ENCODE measurements around the gene RCBTB1. TPM values are rescaled to one million over a fixed set of nuclear protein-coding genes. Genes with fewer than 3 reads are reported as not detected.

RCBTB1 gene
- total RNA-seq, 1 donor from 2014 or later, result 10.1 TPM

DNA sequence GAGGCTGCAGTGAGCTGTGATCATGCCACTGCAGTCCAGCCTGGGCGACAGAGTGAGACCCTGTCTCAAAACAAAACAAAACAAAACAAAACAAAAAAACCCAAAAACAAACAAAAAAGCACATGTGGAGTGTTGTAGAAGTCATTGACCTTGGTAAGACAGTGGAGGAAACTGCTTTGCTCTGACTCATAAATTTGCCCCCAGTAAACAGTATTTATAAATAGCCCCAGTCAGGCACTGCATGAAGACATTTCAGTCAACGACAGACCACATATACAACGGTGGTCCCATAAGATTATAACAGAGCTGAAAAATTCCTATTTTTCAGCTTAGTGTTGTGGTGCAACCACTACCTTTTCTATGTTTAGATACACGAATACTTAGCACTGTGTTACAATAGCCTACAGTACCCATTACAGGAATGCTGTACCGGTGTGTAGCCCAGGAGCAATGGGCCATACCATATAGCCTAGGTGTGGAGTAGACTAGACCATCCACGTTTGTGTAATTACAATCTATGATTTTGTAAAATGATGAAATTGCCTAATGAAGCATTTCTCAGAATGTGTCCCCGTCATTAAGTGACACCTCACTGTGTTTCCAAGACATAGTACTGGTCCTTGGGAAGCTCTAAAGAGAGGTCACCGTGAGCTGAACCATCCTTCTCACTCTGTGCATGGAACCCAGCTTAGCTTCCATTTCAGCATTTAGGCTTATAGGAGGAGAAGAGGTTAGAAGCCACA, 44.0 kb upstream of the RCBTB1 start:
- Histone ChIP-seq H3K36me3 (no peaks in the 10 kb centered on the region), H3K9me3 (no peaks in the 10 kb centered on the region), H3K4me1 (peaks cover 9% of the 10 kb centered on the region), H3K4me3 (peak overlapping the region in 1 of 2 donors; percentile 21), H3K27ac (no peak overlapping the region), H3K27me3 (no peaks in the 10 kb centered on the region)
- intact Hi-C loops (cut with DNase I), result no loop called here
- DNase-seq (ENCODE audit: extremely low spot score in 2 of 2), result no peak
- TF ChIP-seq POLR2AphosphoS5 (IDR thresholded peaks at IDR 0.05; ENCODE audit: insufficient read depth in 1 of 2, low read depth in 1 of 2) (no peak), POLR2A (IDR thresholded peaks at IDR 0.05) (no peak)
- TF ChIP-seq, protein P1, sequence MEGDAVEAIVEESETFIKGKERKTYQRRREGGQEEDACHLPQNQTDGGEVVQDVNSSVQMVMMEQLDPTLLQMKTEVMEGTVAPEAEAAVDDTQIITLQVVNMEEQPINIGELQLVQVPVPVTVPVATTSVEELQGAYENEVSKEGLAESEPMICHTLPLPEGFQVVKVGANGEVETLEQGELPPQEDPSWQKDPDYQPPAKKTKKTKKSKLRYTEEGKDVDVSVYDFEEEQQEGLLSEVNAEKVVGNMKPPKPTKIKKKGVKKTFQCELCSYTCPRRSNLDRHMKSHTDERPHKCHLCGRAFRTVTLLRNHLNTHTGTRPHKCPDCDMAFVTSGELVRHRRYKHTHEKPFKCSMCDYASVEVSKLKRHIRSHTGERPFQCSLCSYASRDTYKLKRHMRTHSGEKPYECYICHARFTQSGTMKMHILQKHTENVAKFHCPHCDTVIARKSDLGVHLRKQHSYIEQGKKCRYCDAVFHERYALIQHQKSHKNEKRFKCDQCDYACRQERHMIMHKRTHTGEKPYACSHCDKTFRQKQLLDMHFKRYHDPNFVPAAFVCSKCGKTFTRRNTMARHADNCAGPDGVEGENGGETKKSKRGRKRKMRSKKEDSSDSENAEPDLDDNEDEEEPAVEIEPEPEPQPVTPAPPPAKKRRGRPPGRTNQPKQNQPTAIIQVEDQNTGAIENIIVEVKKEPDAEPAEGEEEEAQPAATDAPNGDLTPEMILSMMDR (IDR thresholded peaks at IDR 0.05), result no peak

DNA sequence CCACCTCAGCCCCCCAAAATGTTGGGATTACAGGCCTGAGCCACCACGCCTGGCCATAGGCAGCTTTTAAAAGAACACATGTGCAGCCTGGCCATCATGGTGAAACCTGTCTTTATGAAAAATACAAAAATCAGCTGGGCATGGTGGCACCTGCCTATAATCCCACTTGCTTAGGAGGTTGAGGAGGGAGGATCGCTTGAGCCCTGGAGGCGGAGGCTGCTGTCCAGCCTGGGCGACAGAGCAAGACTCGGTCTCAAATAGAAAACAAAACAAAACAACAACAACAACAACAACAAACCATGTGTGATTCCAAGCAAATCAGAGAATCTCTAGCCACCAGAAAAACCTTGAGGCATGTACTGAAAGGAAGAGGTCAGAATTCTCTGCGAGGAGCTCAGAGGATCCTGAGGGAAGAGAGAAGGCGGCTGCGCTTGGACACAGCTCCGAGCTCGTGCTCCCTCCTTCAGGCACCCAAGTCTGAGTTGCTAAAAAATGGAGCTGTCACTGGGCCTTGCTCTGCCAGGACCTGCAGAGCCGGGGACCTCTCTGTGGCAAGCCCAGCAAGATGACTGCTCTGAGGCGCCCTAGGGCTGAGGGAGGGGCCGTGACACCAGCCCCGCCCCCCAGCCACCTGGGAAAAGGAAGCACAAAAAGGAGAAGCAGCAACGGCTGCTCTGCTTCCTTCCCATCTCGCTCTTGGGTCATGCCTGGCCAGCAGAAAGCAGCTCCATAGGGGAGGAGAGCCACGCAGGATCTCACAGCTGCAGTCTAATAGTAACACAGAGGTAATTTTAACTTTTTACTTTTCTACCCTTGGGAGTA, 42.7 kb upstream of the RCBTB1 start, which contains the start of gene ARL11:
Gene ARL11, plus strand, starts transcription at position 677 of the 822 bp plus-strand sequence. CDS start 1,941 bp downstream, outside the sequence.
- Histone ChIP-seq H3K36me3 (no peaks in the 10 kb centered on the region), H3K27ac (no peak within 1 kb of the TSS)
- DNase-seq (ENCODE audit: extremely low spot score in 2 of 2), result no peak

DNA sequence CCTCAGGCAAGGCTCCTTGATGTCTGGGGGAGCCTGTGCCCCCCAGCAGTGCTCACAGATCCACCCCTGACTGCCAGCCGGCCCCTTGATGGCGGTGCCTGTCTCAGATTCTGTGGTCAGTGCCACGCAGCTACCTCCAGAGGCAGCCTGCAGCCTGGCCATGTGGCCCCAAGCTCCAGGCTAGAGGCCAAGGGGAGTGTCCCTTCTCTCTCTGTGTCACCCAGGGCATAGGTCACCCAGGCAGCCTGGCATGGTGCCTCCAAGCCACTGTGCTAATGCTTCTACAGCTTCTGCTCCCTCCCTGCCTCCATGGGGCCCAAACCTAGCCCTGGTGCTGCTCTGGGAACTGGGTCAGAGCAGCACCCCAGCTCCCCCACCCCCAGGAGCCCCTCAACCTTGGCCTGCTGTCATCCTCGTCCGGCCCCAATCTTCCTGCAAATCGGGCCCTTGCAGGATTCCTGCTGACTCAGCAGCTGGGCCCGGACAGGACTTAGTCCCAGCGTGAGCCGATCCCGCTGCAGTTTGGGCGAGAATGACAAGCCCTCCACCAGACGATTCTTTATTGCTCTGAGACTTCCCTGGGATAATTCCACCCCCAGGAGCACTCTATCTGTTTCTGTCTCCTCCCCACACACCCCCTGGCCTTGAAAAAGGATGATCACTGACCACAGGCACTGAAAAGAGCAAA, 40.2 kb upstream of the RCBTB1 start:
- intact Hi-C loops (cut with DNase I), result no loop called here
- peaks cover 9% of the 10 kb centered on the region for H3K4me1 ChIP-seq
- H3K36me3 ChIP-seq, result no peaks in the 10 kb centered on the region
- no peak for DNase-seq (ENCODE audit: extremely low spot score in 2 of 2)
- H3K27ac ChIP-seq, result peak overlapping the region; percentile 62
- H3K9me3 ChIP-seq, result no peaks in the 10 kb centered on the region
- no peak for TF ChIP-seq POLR2A (IDR thresholded peaks at IDR 0.05)
- TF ChIP-seq POLR2AphosphoS5 (IDR thresholded peaks at IDR 0.05; ENCODE audit: insufficient read depth in 1 of 2, low read depth in 1 of 2), result no peak
- TF ChIP-seq, protein P1 (IDR thresholded peaks at IDR 0.05), result no peak
- H3K27me3 ChIP-seq, result no peaks in the 10 kb centered on the region
- H3K4me3 ChIP-seq, result no peak overlapping the region

More for the DNA sequence above, 42.7 kb upstream of the RCBTB1 start, which contains the start of gene ARL11:
- intact Hi-C loops (cut with DNase I), result no loop called here
- H3K9me3 ChIP-seq, result no peaks in the 10 kb centered on the region
- no peaks in the 10 kb centered on the region for H3K27me3 ChIP-seq
- peaks cover 9% of the 10 kb centered on the region for H3K4me1 ChIP-seq
- H3K4me3 ChIP-seq, result peak within 1 kb of the TSS in 1 of 2 donors; percentile 21
- TF ChIP-seq POLR2A (IDR thresholded peaks at IDR 0.05) (no peak), POLR2AphosphoS5 (IDR thresholded peaks at IDR 0.05; ENCODE audit: insufficient read depth in 1 of 2, low read depth in 1 of 2) (peak in 1 of 2 donors; percentile 27)
- TF ChIP-seq, protein P1 (IDR thresholded peaks at IDR 0.05), result no peak

DNA sequence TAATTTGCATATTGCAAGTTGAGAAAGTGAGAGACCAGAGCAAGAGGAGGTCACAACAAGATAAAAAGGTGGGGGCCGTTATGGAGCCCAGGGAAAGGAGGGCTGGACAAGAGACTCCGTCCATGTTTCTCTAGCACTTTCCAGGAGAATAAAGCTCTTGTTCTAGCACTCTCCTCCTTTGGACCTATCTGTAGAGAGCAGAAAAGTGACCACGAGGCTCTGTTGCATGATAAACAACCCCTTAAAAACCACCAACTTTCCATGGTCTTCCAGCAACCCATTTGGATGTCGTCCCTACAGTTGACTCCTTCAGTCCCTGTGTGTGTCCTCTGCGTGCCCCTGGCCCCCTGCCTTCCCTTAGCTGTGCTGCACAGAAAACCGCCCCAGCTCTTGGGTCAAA, 38.9 kb upstream of the RCBTB1 start:
- Histone ChIP-seq H3K27ac (no peak overlapping the region), H3K4me3 (no peak overlapping the region), H3K4me1 (peaks cover 9% of the 10 kb centered on the region), H3K9me3 (no peaks in the 10 kb centered on the region), H3K36me3 (no peaks in the 10 kb centered on the region), H3K27me3 (no peaks in the 10 kb centered on the region)
- no peak for DNase-seq (ENCODE audit: extremely low spot score in 2 of 2)
- intact Hi-C loops (cut with DNase I), result no loop called here
- TF ChIP-seq POLR2AphosphoS5 (IDR thresholded peaks at IDR 0.05; ENCODE audit: insufficient read depth in 1 of 2, low read depth in 1 of 2), result no peak
